IMR-90 (cell line): ENCODE measurements around the gene HEATR9.

ENCODE experiments used
- BHLHE40 ChIP-seq: fragments of 150-350 bp; IDR thresholded peaks from 2 replicates; pipeline ENCODE4 v1.6.1; 2016; ENCODE audit warnings: mild to moderate bottlenecking, low read depth, low read length
- CEBPB ChIP-seq: IDR thresholded peaks from 2 replicates; pipeline ENCODE4 v1.6.1; 2012; ENCODE audit warnings: low read depth, low read length, improper control_type of control experiment
- MAFK ChIP-seq: IDR thresholded peaks from 2 replicates; pipeline ENCODE4 v1.6.1; 2012; ENCODE audit warnings: low read depth, low read length, improper control_type of control experiment
- MXI1 ChIP-seq: IDR thresholded peaks from 2 replicates; pipeline ENCODE4 v1.6.1; 2012; ENCODE audit warnings: low read depth, mild to moderate bottlenecking, low read length, moderate library complexity, borderline replicate concordance
- NFE2L2 ChIP-seq: fragments of 150-350 bp; IDR thresholded peaks from 2 replicates; pipeline ENCODE4 v1.6.1; 2016; ENCODE audit warnings: low read depth, mild to moderate bottlenecking, low read length
- POLR2A ChIP-seq: IDR thresholded peaks from 2 replicates; pipeline ENCODE4 v1.6.1; 2012; ENCODE audit warnings: mild to moderate bottlenecking, low read depth, low read length
- RAD21 ChIP-seq: IDR thresholded peaks from 2 replicates; pipeline ENCODE4 v1.6.1; 2012; ENCODE audit warnings: low read length, improper control_type of control experiment
- RFX5 ChIP-seq: IDR thresholded peaks from 2 replicates; pipeline ENCODE4 v1.8.0; 2012; ENCODE audit warnings: low read depth, mild to moderate bottlenecking, low read length, moderate library complexity
- SMC3 ChIP-seq: fragments of 150-350 bp; IDR thresholded peaks from 2 replicates; pipeline ENCODE4 v1.6.1; 2016; ENCODE audit warnings: low read depth, mild to moderate bottlenecking, antibody characterized with exemption, low read length, moderate library complexity
- TF ChIP-seq, protein P1 (sequence below): conservative IDR thresholded peaks from 2 replicates; pipeline ENCODE4 v1.5.1; 2012; ENCODE audit warnings: mild to moderate bottlenecking, low read depth, low read length, improper control_type of control experiment
- TF ChIP-seq, protein P2 (sequence below): fragments of 150-350 bp; IDR thresholded peaks from 2 replicates; pipeline ENCODE4 v1.6.1; 2016; ENCODE audit warnings: low read depth, mild to moderate bottlenecking, low read length, moderate library complexity, borderline replicate concordance
- TF ChIP-seq, protein P3 (sequence below): fragments of 150-350 bp; IDR thresholded peaks from 2 replicates; pipeline ENCODE4 v1.6.1; 2017; ENCODE audit warnings: mild to moderate bottlenecking, antibody characterized with exemption, low read length, low read depth

DNA sequence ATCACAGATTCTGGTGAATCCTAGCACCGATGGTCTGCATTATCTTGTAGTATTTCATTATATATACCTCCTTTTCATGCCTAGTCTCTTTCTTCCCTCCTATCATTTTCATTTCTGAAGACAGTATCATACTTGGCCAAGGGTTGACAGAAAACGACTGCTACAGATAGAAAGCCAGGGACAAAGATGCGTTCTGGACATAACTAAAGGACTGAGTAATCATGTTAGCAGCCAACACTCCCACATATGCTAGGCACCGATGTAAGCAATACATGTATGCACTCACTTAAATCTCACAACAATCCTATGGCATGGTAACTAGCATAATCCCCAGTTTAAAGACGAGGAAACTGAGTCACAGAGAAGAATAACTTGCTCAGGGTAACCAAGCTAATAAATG lies 39.0 kb upstream of the HEATR9 start:
- TF ChIP-seq POLR2A (no peak), SMC3 (no peak), CEBPB (no peak), RFX5 (no peak), BHLHE40 (no peak), RAD21 (no peak), MAFK (no peak), NFE2L2 (no peak), MXI1 (no peak)
- TF ChIP-seq, protein P1, sequence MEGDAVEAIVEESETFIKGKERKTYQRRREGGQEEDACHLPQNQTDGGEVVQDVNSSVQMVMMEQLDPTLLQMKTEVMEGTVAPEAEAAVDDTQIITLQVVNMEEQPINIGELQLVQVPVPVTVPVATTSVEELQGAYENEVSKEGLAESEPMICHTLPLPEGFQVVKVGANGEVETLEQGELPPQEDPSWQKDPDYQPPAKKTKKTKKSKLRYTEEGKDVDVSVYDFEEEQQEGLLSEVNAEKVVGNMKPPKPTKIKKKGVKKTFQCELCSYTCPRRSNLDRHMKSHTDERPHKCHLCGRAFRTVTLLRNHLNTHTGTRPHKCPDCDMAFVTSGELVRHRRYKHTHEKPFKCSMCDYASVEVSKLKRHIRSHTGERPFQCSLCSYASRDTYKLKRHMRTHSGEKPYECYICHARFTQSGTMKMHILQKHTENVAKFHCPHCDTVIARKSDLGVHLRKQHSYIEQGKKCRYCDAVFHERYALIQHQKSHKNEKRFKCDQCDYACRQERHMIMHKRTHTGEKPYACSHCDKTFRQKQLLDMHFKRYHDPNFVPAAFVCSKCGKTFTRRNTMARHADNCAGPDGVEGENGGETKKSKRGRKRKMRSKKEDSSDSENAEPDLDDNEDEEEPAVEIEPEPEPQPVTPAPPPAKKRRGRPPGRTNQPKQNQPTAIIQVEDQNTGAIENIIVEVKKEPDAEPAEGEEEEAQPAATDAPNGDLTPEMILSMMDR, result no peak
- TF ChIP-seq, protein P2, sequence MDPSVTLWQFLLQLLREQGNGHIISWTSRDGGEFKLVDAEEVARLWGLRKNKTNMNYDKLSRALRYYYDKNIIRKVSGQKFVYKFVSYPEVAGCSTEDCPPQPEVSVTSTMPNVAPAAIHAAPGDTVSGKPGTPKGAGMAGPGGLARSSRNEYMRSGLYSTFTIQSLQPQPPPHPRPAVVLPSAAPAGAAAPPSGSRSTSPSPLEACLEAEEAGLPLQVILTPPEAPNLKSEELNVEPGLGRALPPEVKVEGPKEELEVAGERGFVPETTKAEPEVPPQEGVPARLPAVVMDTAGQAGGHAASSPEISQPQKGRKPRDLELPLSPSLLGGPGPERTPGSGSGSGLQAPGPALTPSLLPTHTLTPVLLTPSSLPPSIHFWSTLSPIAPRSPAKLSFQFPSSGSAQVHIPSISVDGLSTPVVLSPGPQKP, result no peak
- TF ChIP-seq, protein P3, sequence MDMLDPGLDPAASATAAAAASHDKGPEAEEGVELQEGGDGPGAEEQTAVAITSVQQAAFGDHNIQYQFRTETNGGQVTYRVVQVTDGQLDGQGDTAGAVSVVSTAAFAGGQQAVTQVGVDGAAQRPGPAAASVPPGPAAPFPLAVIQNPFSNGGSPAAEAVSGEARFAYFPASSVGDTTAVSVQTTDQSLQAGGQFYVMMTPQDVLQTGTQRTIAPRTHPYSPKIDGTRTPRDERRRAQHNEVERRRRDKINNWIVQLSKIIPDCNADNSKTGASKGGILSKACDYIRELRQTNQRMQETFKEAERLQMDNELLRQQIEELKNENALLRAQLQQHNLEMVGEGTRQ, result no peak
